Measurements from ENCODE around the gene LGALS7.
A peak's percentile ranks its signal among the peaks of the same experiment; 100 is the strongest.

Gene LGALS7

GRCh38 chr19:38730470-38730730 is 42.9 kb downstream of the LGALS7 start:
- no peaks in the 10 kb centered on the region for H3K9me3 ChIP-seq (ENCODE audit: low read length)
- TF ChIP-seq CTCF (IDR thresholded peaks at IDR 0.05; ENCODE audit: low read length) = no peak
- no peak for TF ChIP-seq EZH2 (IDR thresholded peaks at IDR 0.05; ENCODE audit: borderline replicate concordance, low read length)
- no peaks in the 10 kb centered on the region for H4K20me1 ChIP-seq (ENCODE audit: insufficient read depth, low read length)
- no peaks in the 10 kb centered on the region for H3K27me3 ChIP-seq (ENCODE audit: insufficient read depth, low read length)
- no peaks in the 10 kb centered on the region for H3K9me2 ChIP-seq (ENCODE audit: low read depth, low read length)
- H3K27ac ChIP-seq (ENCODE audit: low read depth, low read length, poor library complexity, severe bottlenecking) = no peak overlapping the region
- H3K36me3 ChIP-seq (ENCODE audit: insufficient read depth, low read length) = peaks cover 46% of the 10 kb centered on the region
- H3K4me2 ChIP-seq (ENCODE audit: low read length) = no peak overlapping the region
- peaks cover 17% of the 10 kb centered on the region for H3K4me1 ChIP-seq (ENCODE audit: insufficient read depth, low read length, severe bottlenecking)
- no peak overlapping the region for H2AFZ ChIP-seq (ENCODE audit: low read length)
- no peaks in the 10 kb centered on the region for H3F3A ChIP-seq (ENCODE audit: insufficient read depth, low read length)
- H3K9ac ChIP-seq (ENCODE audit: low read length) = no peak overlapping the region
- H3K4me3 ChIP-seq (ENCODE audit: low read depth, low read length, poor library complexity, severe bottlenecking) = no peak overlapping the region
- no peaks in the 10 kb centered on the region for H3K79me2 ChIP-seq (ENCODE audit: insufficient read depth, low read length)

- Histone ChIP-seq H3K4me3 (ENCODE audit: low read depth, low read length, poor library complexity, severe bottlenecking) (no peak overlapping the region), H3K9me2 (ENCODE audit: low read depth, low read length) (no peaks in the 10 kb centered on the region), H3F3A (ENCODE audit: insufficient read depth, low read length) (no peaks in the 10 kb centered on the region), H4K20me1 (ENCODE audit: insufficient read depth, low read length) (no peaks in the 10 kb centered on the region), H3K9me3 (ENCODE audit: low read length) (no peaks in the 10 kb centered on the region), H3K4me2 (ENCODE audit: low read length) (no peak overlapping the region), H3K36me3 (ENCODE audit: insufficient read depth, low read length) (peaks cover 51% of the 10 kb centered on the region), H2AFZ (ENCODE audit: low read length) (no peak overlapping the region), H3K79me2 (ENCODE audit: insufficient read depth, low read length) (no peaks in the 10 kb centered on the region), H3K9ac (ENCODE audit: low read length) (no peak overlapping the region), H3K27me3 (ENCODE audit: insufficient read depth, low read length) (no peaks in the 10 kb centered on the region), H3K4me1 (ENCODE audit: insufficient read depth, low read length, severe bottlenecking) (peaks cover 12% of the 10 kb centered on the region), H3K27ac (ENCODE audit: low read depth, low read length, poor library complexity, severe bottlenecking) (no peak overlapping the region)
- no peak for TF ChIP-seq EZH2 (IDR thresholded peaks at IDR 0.05; ENCODE audit: borderline replicate concordance, low read length)
- peak; percentile 90 for TF ChIP-seq CTCF (IDR thresholded peaks at IDR 0.05; ENCODE audit: low read length)
Measured at GRCh38 chr19:38729653-38730469, 43.5 kb downstream of the LGALS7 start.

- Histone ChIP-seq H3K36me3 (ENCODE audit: insufficient read depth, low read length) (peaks cover 60% of the 10 kb centered on the region), H3K27me3 (ENCODE audit: insufficient read depth, low read length) (no peaks in the 10 kb centered on the region), H3K9me3 (ENCODE audit: low read length) (no peaks in the 10 kb centered on the region), H3K27ac (ENCODE audit: low read depth, low read length, poor library complexity, severe bottlenecking) (no peak overlapping the region), H3K9ac (ENCODE audit: low read length) (no peak overlapping the region), H3K4me1 (ENCODE audit: insufficient read depth, low read length, severe bottlenecking) (peaks cover 2% of the 10 kb centered on the region), H3K4me3 (ENCODE audit: low read depth, low read length, poor library complexity, severe bottlenecking) (no peak overlapping the region), H3K9me2 (ENCODE audit: low read depth, low read length) (no peaks in the 10 kb centered on the region), H4K20me1 (ENCODE audit: insufficient read depth, low read length) (no peaks in the 10 kb centered on the region), H3K4me2 (ENCODE audit: low read length) (no peak overlapping the region), H3F3A (ENCODE audit: insufficient read depth, low read length) (no peaks in the 10 kb centered on the region), H2AFZ (ENCODE audit: low read length) (no peak overlapping the region), H3K79me2 (ENCODE audit: insufficient read depth, low read length) (no peaks in the 10 kb centered on the region)
- no peak for TF ChIP-seq CTCF (IDR thresholded peaks at IDR 0.05; ENCODE audit: low read length)
- TF ChIP-seq EZH2 (IDR thresholded peaks at IDR 0.05; ENCODE audit: borderline replicate concordance, low read length) = no peak
Measured at GRCh38 chr19:38728752-38729541, 44.4 kb downstream of the LGALS7 start.

All from OCI-LY1 (cell line).